K562 (cell line): ENCODE measurements around the gene TMEM14C. TPM values are rescaled to one million over a fixed set of nuclear protein-coding genes. Genes with fewer than 3 reads are reported as not detected.

Experiments used
- BHLHE40 ChIP-seq: IDR thresholded peaks from 2 replicates; pipeline ENCODE4 v1.6.1; 2011; ENCODE audit warnings: low read length, improper control_type of control experiment
- CBX1 ChIP-seq: sonication (generic); IDR thresholded peaks from 2 replicates; pipeline ENCODE4 v1.6.1; 2016; ENCODE audit warnings: antibody characterized with exemption, low read depth, mild to moderate bottlenecking
- CC2D1A ChIP-seq: fragments of 450-650 bp; IDR thresholded peaks from 2 replicates; pipeline ENCODE4 v1.6.1; 2017; ENCODE audit warnings: mild to moderate bottlenecking
- CREB1 ChIP-seq, 2 experiments: sonication (generic) in 1 of 2; formaldehyde crosslinking in 1 of 2; IDR thresholded peaks; 2 replicates each; pipeline versions ENCODE4 v1.6.1 to v1.8.0; 2012 to 2022; ENCODE audit warnings: inconsistent platforms in 1 of 2, mild to moderate bottlenecking in 1 of 2, missing genetic modification reagents in 1 of 2, moderate library complexity in 1 of 2
- DLX4 ChIP-seq: fragments of 250-450 bp; sonication (Bioruptor Pico); IDR thresholded peaks from 2 replicates; pipeline ENCODE4 v1.6.1; 2021; ENCODE audit warnings: mild to moderate bottlenecking
- ETV5 ChIP-seq: sonication (generic); formaldehyde crosslinking; IDR thresholded peaks from 2 replicates; pipeline ENCODE4 v1.4.0; 2020; ENCODE audit warnings: low read depth, mild to moderate bottlenecking, missing genetic modification reagents
- GTF2F1 ChIP-seq: IDR thresholded peaks from 2 replicates; pipeline ENCODE4 v1.6.1; 2011; ENCODE audit warnings: low read depth, low read length, improper control_type of control experiment
- PRMT5 ChIP-seq: sonication (generic); formaldehyde crosslinking; IDR thresholded peaks from 2 replicates; pipeline ENCODE4 v1.5.0; 2020; ENCODE audit warnings: missing genetic modification reagents
- SNAPC5 ChIP-seq: fragments of 250-450 bp; sonication (Bioruptor Pico); IDR thresholded peaks from 2 replicates; pipeline ENCODE4 v1.8.0; 2021; ENCODE audit warnings: moderate library complexity, mild to moderate bottlenecking, inconsistent platforms
- TAF9B ChIP-seq: fragments of 450-650 bp; IDR thresholded peaks from 2 replicates; pipeline ENCODE4 v1.6.1; 2018; ENCODE audit warnings: mild to moderate bottlenecking; ENCODE audit not compliant: partially characterized antibody
- TARDBP ChIP-seq: fragments of 450-650 bp; IDR thresholded peaks from 2 replicates; pipeline ENCODE4 v1.6.1; 2016
- TCFL5 ChIP-seq: fragments of 250-450 bp; sonication (Bioruptor Pico); conservative IDR thresholded peaks from 2 replicates; pipeline ENCODE4 v1.6.1; 2021; ENCODE audit warnings: mild to moderate bottlenecking, moderate library complexity, matching md5 sums
- THRA ChIP-seq: fragments of 450-650 bp; IDR thresholded peaks from 2 replicates; pipeline ENCODE4 v1.6.1; 2017; ENCODE audit warnings: mild to moderate bottlenecking, moderate library complexity
- TRIM25 ChIP-seq: fragments of 450-650 bp; IDR thresholded peaks from 2 replicates; pipeline ENCODE4 v1.7.0; 2016; ENCODE audit warnings: borderline replicate concordance
- U2AF1 ChIP-seq: fragments of 200-400 bp; formaldehyde crosslinking; optimal IDR thresholded peaks from 2 replicates; pipeline ENCODE3; 2017; ENCODE audit warnings: mild to moderate bottlenecking, low read depth, low read length, moderate library complexity
- XRCC5 ChIP-seq: fragments of 200-400 bp; formaldehyde crosslinking; IDR thresholded peaks from 2 replicates; pipeline ENCODE4 v1.6.1; 2017; ENCODE audit warnings: low read depth, mild to moderate bottlenecking, low read length
- ZBTB12 ChIP-seq: fragments of 250-450 bp; sonication (Bioruptor Pico); IDR thresholded peaks from 2 replicates; pipeline ENCODE4 v1.4.0; 2020
- ZNF134 ChIP-seq: fragments of 250-450 bp; sonication (Bioruptor Pico); conservative IDR thresholded peaks from 2 replicates; pipeline ENCODE4 v1.4.0; 2020
- ZNF639 ChIP-seq, 2 experiments: fragments of 200-800 bp in 1 of 2; sonication (Bioruptor generic) in 1 of 2; sonication (generic) in 1 of 2; formaldehyde crosslinking in 1 of 2; IDR thresholded peaks in 1 of 2; conservative IDR thresholded peaks in 1 of 2; 2 replicates each; pipeline versions ENCODE4 v1.5.0 to v1.6.1; 2016 to 2020; ENCODE audit warnings: missing compliant biosample characterization in 1 of 2, missing genetic modification characterization in 1 of 2, missing genetic modification reagents in 1 of 2
- ZNF76 ChIP-seq: fragments of 250-450 bp; sonication (Bioruptor Pico); IDR thresholded peaks from 2 replicates; pipeline ENCODE4 v1.4.0; 2020; ENCODE audit warnings: mild to moderate bottlenecking, moderate library complexity, borderline replicate concordance
- polyA plus RNA-seq, 8 experiments: library from polyadenylated mRNA; depleted of rRNA in 4 of 8; stranded (reverse) in 5 of 8; unstranded in 3 of 8; fragments of >200 nt; fragmentation: Nextera tagmentation in 2 of 8; fragmentation: Illumina TruSeq in 1 of 8; extraction: Ambion mirVana in 2 of 8; extraction: Trizol in 1 of 8; gene quantifications; 2 replicates each; pipeline versions ENCODE4 v1.2.1 to v1.2.3, GENCODE V29; 2011 to 2014; ENCODE audit warnings: inconsistent platforms in 1 of 8, missing spikeins in 1 of 8
- total RNA-seq, 7 experiments: library from RNA; depleted of rRNA in 6 of 7; stranded (reverse); fragments of >200 nt in 6 of 7; fragmentation: Illumina TruSeq in 2 of 7; extraction: Trizol in 2 of 7; gene quantifications; 2 replicates each; pipeline versions ENCODE4 v1.2.1 to v1.2.3, GENCODE V29; 2011 to 2021; ENCODE audit warnings: low replicate concordance in 1 of 7

The TMEM14C gene
- total and polyA plus RNA-seq, 9 of the 15 experiments (the other 6 are each of a cell fraction or from before 2014, with no cell fraction given): 151 to 496 (median 263) TPM

GRCh38 chr6:10725044-10725443, 2.2 kb downstream of the TMEM14C start (continued):
- TF ChIP-seq ZNF639 (CRISPR knock-in tag; conservative IDR thresholded peaks at IDR 0.05 in 1 of 2, IDR thresholded peaks at IDR 0.05 in 1 of 2) (no peak), ZBTB12 (no peak), THRA (no peak), CC2D1A (no peak; the same call in 1 of the 2 replicates), CBX1 (no peak), DLX4 (no peak), GTF2F1 (no peak), SNAPC5 (CRISPR knock-in tag) (no peak), TAF9B (no peak), ETV5 (no peak), TCFL5 (CRISPR knock-in tag) (no peak), BHLHE40 (no peak), PRMT5 (CRISPR knock-in tag) (no peak), TRIM25 (no peak), ZNF76 (no peak), TARDBP (no peak), XRCC5 (no peak), ZNF134 (CRISPR knock-in tag) (no peak), CREB1 (IDR thresholded peaks at IDR 0.05) (peak; percentile 66; the same call in 1 of the 2 replicates), CREB1 (CRISPR knock-in tag; IDR thresholded peaks at IDR 0.05) (no peak), U2AF1 (no peak)
